ENCODE measurements around the gene CHTOP. TPM values are rescaled to one million over a fixed set of nuclear protein-coding genes. Genes with fewer than 3 reads are reported as not detected.

Gene CHTOP
- total and polyA plus RNA-seq, 2 experiments from 2014 or later = 73.4 to 97.8 TPM

DNA sequence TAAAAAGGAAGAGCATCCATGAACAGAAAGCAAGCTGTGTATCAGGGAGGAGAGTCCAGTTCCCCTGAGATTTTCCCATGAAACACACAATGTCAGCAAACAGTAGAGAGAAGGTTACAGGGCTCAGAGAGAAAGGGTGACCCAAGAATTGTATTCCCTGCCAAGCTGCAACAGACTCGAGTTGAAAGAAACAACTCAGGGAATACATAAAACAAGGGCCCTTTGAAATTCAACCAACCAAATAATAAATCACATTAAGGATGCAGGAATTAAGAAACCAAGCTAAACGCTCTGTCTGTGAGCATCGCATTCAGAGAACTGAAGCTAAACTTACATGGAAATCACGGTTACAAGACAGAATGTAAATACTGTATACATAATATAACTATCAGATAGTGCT is 41.1 kb upstream of the CHTOP start:
- no peaks in the 10 kb centered on the region for H3K9me2 ChIP-seq (ENCODE audit: insufficient read depth)
- no peaks in the 10 kb centered on the region for H3K79me2 ChIP-seq (replicated peaks; ENCODE audit: insufficient read depth)
- no peaks in the 10 kb centered on the region for H3K9me3 Mint-ChIP-seq
- no peaks in the 10 kb centered on the region for H3K36me3 Mint-ChIP-seq (ENCODE audit: low read depth)
- peaks cover 6% of the 10 kb centered on the region; the same call in 1 of the 2 replicates for H3K4me1 ChIP-seq (ENCODE audit: insufficient read depth)
- H3K27me3 Mint-ChIP-seq (ENCODE audit: insufficient read depth, low read depth, poor library complexity) = peaks cover 5% of the 10 kb centered on the region
- no peak for DNase-seq (ENCODE audit: low spot score)
- H2AFZ ChIP-seq = peak overlapping the region; percentile 2; the same call in 1 of the 2 replicates
- no peak for ATAC-seq
- peaks cover 8% of the 10 kb centered on the region for H3K4me1 Mint-ChIP-seq
- TF ChIP-seq, protein P1, sequence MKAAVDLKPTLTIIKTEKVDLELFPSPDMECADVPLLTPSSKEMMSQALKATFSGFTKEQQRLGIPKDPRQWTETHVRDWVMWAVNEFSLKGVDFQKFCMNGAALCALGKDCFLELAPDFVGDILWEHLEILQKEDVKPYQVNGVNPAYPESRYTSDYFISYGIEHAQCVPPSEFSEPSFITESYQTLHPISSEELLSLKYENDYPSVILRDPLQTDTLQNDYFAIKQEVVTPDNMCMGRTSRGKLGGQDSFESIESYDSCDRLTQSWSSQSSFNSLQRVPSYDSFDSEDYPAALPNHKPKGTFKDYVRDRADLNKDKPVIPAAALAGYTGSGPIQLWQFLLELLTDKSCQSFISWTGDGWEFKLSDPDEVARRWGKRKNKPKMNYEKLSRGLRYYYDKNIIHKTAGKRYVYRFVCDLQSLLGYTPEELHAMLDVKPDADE (IDR thresholded peaks at IDR 0.05) = no peak
- TF ChIP-seq POLR2AphosphoS5 (IDR thresholded peaks at IDR 0.05; ENCODE audit: low read depth) (no peak), ZNF331 (CRISPR knock-in tag; IDR thresholded peaks at IDR 0.05; ENCODE audit: low read depth) (no peak), EZH2 (IDR thresholded peaks at IDR 0.05; ENCODE audit: low read depth, unreplicated experiment) (no peak), STAT1 (IDR thresholded peaks at IDR 0.05; ENCODE audit: unreplicated experiment) (no peak), EZH2phosphoT487 (IDR thresholded peaks at IDR 0.05; ENCODE audit: unreplicated experiment) (no peak), JUNB (IDR thresholded peaks at IDR 0.05; ENCODE audit: unreplicated experiment) (no peak), ZNF114 (CRISPR knock-in tag; IDR thresholded peaks at IDR 0.05) (no peak), CREB1 (CRISPR knock-in tag; IDR thresholded peaks at IDR 0.05; ENCODE audit: low read depth) (no peak), NANOG (IDR thresholded peaks at IDR 0.05; ENCODE audit: borderline replicate concordance) (no peak)
- TF ChIP-seq, protein P2, sequence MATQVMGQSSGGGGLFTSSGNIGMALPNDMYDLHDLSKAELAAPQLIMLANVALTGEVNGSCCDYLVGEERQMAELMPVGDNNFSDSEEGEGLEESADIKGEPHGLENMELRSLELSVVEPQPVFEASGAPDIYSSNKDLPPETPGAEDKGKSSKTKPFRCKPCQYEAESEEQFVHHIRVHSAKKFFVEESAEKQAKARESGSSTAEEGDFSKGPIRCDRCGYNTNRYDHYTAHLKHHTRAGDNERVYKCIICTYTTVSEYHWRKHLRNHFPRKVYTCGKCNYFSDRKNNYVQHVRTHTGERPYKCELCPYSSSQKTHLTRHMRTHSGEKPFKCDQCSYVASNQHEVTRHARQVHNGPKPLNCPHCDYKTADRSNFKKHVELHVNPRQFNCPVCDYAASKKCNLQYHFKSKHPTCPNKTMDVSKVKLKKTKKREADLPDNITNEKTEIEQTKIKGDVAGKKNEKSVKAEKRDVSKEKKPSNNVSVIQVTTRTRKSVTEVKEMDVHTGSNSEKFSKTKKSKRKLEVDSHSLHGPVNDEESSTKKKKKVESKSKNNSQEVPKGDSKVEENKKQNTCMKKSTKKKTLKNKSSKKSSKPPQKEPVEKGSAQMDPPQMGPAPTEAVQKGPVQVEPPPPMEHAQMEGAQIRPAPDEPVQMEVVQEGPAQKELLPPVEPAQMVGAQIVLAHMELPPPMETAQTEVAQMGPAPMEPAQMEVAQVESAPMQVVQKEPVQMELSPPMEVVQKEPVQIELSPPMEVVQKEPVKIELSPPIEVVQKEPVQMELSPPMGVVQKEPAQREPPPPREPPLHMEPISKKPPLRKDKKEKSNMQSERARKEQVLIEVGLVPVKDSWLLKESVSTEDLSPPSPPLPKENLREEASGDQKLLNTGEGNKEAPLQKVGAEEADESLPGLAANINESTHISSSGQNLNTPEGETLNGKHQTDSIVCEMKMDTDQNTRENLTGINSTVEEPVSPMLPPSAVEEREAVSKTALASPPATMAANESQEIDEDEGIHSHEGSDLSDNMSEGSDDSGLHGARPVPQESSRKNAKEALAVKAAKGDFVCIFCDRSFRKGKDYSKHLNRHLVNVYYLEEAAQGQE (IDR thresholded peaks at IDR 0.05; ENCODE audit: unreplicated experiment) = no peak
- TF ChIP-seq, protein P3, sequence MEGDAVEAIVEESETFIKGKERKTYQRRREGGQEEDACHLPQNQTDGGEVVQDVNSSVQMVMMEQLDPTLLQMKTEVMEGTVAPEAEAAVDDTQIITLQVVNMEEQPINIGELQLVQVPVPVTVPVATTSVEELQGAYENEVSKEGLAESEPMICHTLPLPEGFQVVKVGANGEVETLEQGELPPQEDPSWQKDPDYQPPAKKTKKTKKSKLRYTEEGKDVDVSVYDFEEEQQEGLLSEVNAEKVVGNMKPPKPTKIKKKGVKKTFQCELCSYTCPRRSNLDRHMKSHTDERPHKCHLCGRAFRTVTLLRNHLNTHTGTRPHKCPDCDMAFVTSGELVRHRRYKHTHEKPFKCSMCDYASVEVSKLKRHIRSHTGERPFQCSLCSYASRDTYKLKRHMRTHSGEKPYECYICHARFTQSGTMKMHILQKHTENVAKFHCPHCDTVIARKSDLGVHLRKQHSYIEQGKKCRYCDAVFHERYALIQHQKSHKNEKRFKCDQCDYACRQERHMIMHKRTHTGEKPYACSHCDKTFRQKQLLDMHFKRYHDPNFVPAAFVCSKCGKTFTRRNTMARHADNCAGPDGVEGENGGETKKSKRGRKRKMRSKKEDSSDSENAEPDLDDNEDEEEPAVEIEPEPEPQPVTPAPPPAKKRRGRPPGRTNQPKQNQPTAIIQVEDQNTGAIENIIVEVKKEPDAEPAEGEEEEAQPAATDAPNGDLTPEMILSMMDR (conservative IDR thresholded peaks at IDR 0.05; ENCODE audit: low read depth in 2 of 2) = no peak
- TF ChIP-seq, protein P4, sequence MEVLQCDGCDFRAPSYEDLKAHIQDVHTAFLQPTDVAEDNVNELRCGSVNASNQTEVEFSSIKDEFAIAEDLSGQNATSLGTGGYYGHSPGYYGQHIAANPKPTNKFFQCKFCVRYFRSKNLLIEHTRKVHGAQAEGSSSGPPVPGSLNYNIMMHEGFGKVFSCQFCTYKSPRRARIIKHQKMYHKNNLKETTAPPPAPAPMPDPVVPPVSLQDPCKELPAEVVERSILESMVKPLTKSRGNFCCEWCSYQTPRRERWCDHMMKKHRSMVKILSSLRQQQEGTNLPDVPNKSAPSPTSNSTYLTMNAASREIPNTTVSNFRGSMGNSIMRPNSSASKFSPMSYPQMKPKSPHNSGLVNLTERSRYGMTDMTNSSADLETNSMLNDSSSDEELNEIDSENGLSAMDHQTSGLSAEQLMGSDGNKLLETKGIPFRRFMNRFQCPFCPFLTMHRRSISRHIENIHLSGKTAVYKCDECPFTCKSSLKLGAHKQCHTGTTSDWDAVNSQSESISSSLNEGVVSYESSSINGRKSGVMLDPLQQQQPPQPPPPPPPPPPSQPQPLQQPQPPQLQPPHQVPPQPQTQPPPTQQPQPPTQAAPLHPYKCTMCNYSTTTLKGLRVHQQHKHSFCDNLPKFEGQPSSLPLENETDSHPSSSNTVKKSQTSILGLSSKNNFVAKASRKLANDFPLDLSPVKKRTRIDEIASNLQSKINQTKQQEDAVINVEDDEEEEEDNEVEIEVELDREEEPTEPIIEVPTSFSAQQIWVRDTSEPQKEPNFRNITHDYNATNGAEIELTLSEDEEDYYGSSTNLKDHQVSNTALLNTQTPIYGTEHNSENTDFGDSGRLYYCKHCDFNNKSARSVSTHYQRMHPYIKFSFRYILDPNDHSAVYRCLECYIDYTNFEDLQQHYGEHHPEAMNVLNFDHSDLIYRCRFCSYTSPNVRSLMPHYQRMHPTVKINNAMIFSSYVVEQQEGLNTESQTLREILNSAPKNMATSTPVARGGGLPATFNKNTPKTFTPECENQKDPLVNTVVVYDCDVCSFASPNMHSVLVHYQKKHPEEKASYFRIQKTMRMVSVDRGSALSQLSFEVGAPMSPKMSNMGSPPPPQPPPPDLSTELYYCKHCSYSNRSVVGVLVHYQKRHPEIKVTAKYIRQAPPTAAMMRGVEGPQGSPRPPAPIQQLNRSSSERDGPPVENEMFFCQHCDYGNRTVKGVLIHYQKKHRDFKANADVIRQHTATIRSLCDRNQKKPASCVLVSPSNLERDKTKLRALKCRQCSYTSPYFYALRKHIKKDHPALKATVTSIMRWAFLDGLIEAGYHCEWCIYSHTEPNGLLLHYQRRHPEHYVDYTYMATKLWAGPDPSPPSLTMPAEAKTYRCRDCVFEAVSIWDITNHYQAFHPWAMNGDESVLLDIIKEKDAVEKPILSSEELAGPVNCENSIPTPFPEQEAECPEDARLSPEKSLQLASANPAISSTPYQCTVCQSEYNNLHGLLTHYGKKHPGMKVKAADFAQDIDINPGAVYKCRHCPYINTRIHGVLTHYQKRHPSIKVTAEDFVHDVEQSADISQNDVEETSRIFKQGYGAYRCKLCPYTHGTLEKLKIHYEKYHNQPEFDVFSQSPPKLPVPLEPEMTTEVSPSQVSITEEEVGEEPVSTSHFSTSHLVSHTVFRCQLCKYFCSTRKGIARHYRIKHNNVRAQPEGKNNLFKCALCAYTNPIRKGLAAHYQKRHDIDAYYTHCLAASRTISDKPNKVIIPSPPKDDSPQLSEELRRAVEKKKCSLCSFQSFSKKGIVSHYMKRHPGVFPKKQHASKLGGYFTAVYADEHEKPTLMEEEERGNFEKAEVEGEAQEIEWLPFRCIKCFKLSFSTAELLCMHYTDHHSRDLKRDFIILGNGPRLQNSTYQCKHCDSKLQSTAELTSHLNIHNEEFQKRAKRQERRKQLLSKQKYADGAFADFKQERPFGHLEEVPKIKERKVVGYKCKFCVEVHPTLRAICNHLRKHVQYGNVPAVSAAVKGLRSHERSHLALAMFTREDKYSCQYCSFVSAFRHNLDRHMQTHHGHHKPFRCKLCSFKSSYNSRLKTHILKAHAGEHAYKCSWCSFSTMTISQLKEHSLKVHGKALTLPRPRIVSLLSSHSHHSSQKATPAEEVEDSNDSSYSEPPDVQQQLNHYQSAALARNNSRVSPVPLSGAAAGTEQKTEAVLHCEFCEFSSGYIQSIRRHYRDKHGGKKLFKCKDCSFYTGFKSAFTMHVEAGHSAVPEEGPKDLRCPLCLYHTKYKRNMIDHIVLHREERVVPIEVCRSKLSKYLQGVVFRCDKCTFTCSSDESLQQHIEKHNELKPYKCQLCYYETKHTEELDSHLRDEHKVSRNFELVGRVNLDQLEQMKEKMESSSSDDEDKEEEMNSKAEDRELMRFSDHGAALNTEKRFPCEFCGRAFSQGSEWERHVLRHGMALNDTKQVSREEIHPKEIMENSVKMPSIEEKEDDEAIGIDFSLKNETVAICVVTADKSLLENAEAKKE (CRISPR knock-in tag; IDR thresholded peaks at IDR 0.05) = no peak
- no peaks in the 10 kb centered on the region for H3K27me3 ChIP-seq (ENCODE audit: insufficient read depth)
- no peak overlapping the region for H3K27ac ChIP-seq (ENCODE audit: low read depth)
- no peak overlapping the region for H3K4me2 ChIP-seq
- no peaks in the 10 kb centered on the region for H4K20me1 ChIP-seq (replicated peaks; ENCODE audit: insufficient read depth)
- H3F3A ChIP-seq (replicated peaks; ENCODE audit: low read depth) = 0 out of 2 replicates have a peak, but pooled peaks cover 3% of the 10 kb centered on the region
- H3K4me3 Mint-ChIP-seq = no peak overlapping the region
- no peaks in the 10 kb centered on the region for H3K36me3 ChIP-seq (ENCODE audit: insufficient read depth)
- H3K27ac Mint-ChIP-seq = no peak overlapping the region
- H3K4me3 ChIP-seq = no peak overlapping the region
